ENCODE results near the gene MICU1. TPM values are rescaled to one million over a fixed set of nuclear protein-coding genes. Genes with fewer than 3 reads are reported as not detected.

The MICU1 gene
- total RNA-seq, 1 experiment from 2014 or later: 46.9 TPM

DNA sequence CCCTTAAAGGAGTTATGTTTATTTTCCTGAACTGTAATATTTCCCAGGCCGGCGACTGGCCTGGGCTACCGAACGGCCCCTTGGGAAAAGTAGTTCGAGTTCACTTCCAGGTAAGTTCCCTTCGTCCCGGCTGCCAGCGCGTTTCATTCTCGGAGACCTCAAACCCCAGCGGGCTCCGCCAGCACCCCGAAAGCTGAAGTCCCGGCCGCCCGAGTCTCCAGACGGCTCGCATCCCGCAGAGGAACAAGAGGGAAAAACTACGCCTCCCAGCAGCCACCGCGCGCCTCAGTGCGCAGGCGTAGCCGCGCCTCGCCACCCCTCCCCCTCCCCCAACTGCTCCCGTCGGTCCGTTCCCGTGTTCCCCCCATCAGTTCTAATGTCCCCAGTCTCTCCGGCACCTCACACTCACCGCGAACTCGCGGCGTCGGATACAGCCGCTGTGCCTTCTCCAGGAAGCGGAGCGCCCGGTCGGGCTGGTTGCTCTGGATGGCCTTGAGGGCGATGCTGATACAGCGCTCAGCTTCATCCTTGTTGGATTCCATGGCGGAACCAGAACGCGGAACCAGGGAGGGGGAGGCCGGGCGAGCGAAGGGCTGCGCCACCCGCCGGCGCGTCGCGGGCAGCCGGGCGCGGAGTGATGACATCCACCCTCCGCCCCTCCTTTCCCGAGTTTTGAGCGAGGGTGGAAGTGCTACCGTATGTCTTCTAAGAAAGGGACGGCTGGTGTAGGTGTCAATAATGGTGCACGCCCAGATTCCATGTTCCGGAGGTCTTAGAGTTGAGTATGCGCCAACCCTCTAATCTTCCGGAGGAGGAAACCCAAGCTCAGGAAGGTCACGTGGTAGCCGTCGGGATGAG, 271.3 kb downstream of the MICU1 start, which contains the start of gene DNAJB12:
Gene DNAJB12 (minus strand): TSS at position 564 of the 858 bp plus-strand sequence. CDS start 22 bp downstream, at position 542.
- H3K4me1 ChIP-seq (ENCODE audit: control insufficient read depth, insufficient read depth, low read length): peaks cover 14% of the 10 kb centered on the region
- TF ChIP-seq POLR2AphosphoS5 (IDR thresholded peaks at IDR 0.05; ENCODE audit: low read depth, low read length) (peak; percentile 98), SIN3A (IDR thresholded peaks at IDR 0.05; ENCODE audit: borderline replicate concordance, insufficient read depth, low read depth, low read length) (peak; percentile 59; the same call in 1 of the 2 replicates), TCF7L2 (IDR thresholded peaks at IDR 0.05; ENCODE audit: low read depth, low read length) (no peak)
- POLR2A ChIA-PET: interaction anchor here (1.3 kb wide), 1 partner anchor 10 kb away, joined by 3 read pairs; no protein-coding TSS in a partner anchor
- intact Hi-C loops (cut with micrococcal nuclease; ENCODE audit: unreplicated experiment) (no loop called here), in situ Hi-C loops (cut with HindIII; ENCODE audit: low pct_unique_long_range_greater_than_20kb, low sequenced_read_pairs) (no loop called here)
- no peaks in the 10 kb centered on the region for H3K27me3 ChIP-seq (ENCODE audit: control insufficient read depth, insufficient read depth, low read length)
- ATAC-seq: peak; percentile 89
- no peaks in the 10 kb centered on the region for H3K9me3 ChIP-seq (ENCODE audit: control insufficient read depth, insufficient read depth, low read depth, low read length)
- peak within 1 kb of the TSS; percentile 87 to 95 for H3K4me3 ChIP-seq (ENCODE audit: low read depth in 2 of 2, low read length in 2 of 2)
- peaks cover 5% of the 10 kb centered on the region; the same call in 1 of the 2 replicates for H3K36me3 ChIP-seq (ENCODE audit: control insufficient read depth, insufficient read depth, low read length)
- BruUV-seq (replicated peaks): TSS peak; percentile 93
- peak within 1 kb of the TSS; percentile 98 for H3K27ac ChIP-seq (ENCODE audit: low read length)
- peak; percentile 90 for DNase-seq (ENCODE audit: low read depth, low spot score)
- CTCF ChIA-PET: no interaction called here

DNA sequence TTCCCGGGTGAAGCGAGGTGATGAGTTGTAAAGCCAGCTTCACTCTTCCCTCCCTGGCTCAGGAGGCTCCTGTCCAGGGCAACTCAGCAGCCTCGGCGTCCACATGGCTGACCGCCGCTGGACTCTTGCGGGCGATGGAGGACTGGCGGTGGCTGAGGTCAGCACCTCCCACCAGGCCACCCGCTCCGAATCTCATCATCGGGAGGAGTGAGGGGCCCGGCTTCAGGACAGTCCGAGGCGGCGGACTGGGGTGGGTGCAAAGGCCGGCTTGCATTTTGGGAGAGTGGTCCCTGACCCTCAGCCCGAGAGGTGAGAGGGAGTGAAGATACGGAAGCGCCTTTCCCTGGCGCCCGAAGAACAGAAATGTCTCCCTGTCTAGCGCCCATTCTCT, 271.9 kb downstream of the MICU1 start:
- Histone ChIP-seq H3K27ac (ENCODE audit: low read length) (peak overlapping the region; percentile 98), H3K9me3 (ENCODE audit: control insufficient read depth, insufficient read depth, low read depth, low read length) (no peaks in the 10 kb centered on the region), H3K4me3 (ENCODE audit: low read depth in 2 of 2, low read length in 2 of 2) (peak overlapping the region; percentile 87 to 95), H3K36me3 (ENCODE audit: control insufficient read depth, insufficient read depth, low read length) (peaks cover 5% of the 10 kb centered on the region; the same call in 1 of the 2 replicates), H3K27me3 (ENCODE audit: control insufficient read depth, insufficient read depth, low read length) (no peaks in the 10 kb centered on the region), H3K4me1 (ENCODE audit: control insufficient read depth, insufficient read depth, low read length) (peaks cover 14% of the 10 kb centered on the region)
- no peak for TF ChIP-seq POLR2AphosphoS5 (IDR thresholded peaks at IDR 0.05; ENCODE audit: low read depth, low read length)
- TF ChIP-seq SIN3A (IDR thresholded peaks at IDR 0.05; ENCODE audit: borderline replicate concordance, insufficient read depth, low read depth, low read length): peak; percentile 57; the same call in 1 of the 2 replicates
- DNase-seq (ENCODE audit: low read depth, low spot score) (no peak), ATAC-seq (peak; percentile 10)
- ChIA-PET CTCF (no interaction called here), POLR2A (no interaction called here)
- intact Hi-C loops (cut with micrococcal nuclease; ENCODE audit: unreplicated experiment): no loop called here
- in situ Hi-C loops (cut with HindIII; ENCODE audit: low pct_unique_long_range_greater_than_20kb, low sequenced_read_pairs): no loop called here
- BruUV-seq (replicated peaks): no TSS peak

- TF ChIP-seq CTCF (IDR thresholded peaks at IDR 0.05) (no peak), TCF7L2 (IDR thresholded peaks at IDR 0.05; ENCODE audit: low read depth, low read length) (no peak), SIN3A (IDR thresholded peaks at IDR 0.05; ENCODE audit: borderline replicate concordance, insufficient read depth, low read depth, low read length) (no peak), REST (IDR thresholded peaks at IDR 0.05; ENCODE audit: insufficient read depth in 1 of 2, low read depth in 2 of 2, low read length in 1 of 2) (no peak), POLR2AphosphoS5 (IDR thresholded peaks at IDR 0.05; ENCODE audit: low read depth, low read length) (no peak)
- ATAC-seq (no peak), DNase-seq (ENCODE audit: low read depth, low spot score) (no peak)
- H3K9me3 ChIP-seq (ENCODE audit: control insufficient read depth, insufficient read depth, low read depth, low read length): no peaks in the 10 kb centered on the region
- in situ Hi-C loops (cut with HindIII; ENCODE audit: low pct_unique_long_range_greater_than_20kb, low sequenced_read_pairs): no loop called here
- no peaks in the 10 kb centered on the region for H3K27me3 ChIP-seq (ENCODE audit: control insufficient read depth, insufficient read depth, low read length)
- peak overlapping the region; percentile 87 to 95 for H3K4me3 ChIP-seq (ENCODE audit: low read depth in 2 of 2, low read length in 2 of 2)
- H3K4me1 ChIP-seq (ENCODE audit: control insufficient read depth, insufficient read depth, low read length): peaks cover 14% of the 10 kb centered on the region
- ChIA-PET POLR2A (no interaction called here), CTCF (interaction anchor here (0.6 kb wide), 1 partner anchor 92 kb away, joined by 3 read pairs; no protein-coding TSS in a partner anchor)
- intact Hi-C loops (cut with micrococcal nuclease; ENCODE audit: unreplicated experiment): no loop called here
- H3K36me3 ChIP-seq (ENCODE audit: control insufficient read depth, insufficient read depth, low read length): peaks cover 5% of the 10 kb centered on the region; the same call in 1 of the 2 replicates
- BruUV-seq (replicated peaks): TSS peak; percentile 60
- peak overlapping the region; percentile 98 for H3K27ac ChIP-seq (ENCODE audit: low read length)
These were observed 272.6 kb downstream of the MICU1 start for GRCh38 chr10:72353028-72353964.
